T-helper 22 cell (primary cell): ENCODE results near the gene MB.

Experiments used
- DNase-seq: peaks from one replicate; pipeline ENCODE4 v3.0.0-alpha.2; 2020; ENCODE audit warnings: low read depth

The MB gene

DNA sequence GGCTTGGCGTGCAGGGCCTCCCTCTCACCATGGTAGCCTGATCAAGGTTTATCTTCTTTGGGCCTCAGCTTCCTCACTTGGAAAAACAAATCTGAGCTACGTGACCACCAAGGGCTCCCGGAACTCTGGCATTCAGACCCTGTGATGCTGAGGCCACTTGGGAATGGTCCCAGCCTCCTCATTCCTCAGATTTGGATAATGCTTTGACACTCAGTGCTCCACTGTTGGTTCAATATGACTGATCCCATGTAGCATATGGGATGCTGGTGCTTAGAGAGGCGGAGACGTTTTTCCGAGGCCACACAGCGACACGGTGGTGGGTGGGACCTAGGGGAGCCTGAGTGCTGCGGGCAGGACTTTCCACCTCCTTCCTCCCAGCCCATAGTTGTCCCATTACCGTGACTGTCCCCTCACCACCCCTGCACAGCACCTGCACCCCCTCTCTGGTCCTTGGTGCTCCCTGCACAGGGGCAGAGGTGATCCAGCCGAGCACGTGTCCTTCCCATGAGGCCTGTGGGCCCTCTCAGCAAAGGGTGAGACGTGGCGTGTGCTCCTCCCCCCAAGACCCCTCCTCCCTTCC, 23.1 kb downstream of the MB start:
- DNase-seq: no peak

DNA sequence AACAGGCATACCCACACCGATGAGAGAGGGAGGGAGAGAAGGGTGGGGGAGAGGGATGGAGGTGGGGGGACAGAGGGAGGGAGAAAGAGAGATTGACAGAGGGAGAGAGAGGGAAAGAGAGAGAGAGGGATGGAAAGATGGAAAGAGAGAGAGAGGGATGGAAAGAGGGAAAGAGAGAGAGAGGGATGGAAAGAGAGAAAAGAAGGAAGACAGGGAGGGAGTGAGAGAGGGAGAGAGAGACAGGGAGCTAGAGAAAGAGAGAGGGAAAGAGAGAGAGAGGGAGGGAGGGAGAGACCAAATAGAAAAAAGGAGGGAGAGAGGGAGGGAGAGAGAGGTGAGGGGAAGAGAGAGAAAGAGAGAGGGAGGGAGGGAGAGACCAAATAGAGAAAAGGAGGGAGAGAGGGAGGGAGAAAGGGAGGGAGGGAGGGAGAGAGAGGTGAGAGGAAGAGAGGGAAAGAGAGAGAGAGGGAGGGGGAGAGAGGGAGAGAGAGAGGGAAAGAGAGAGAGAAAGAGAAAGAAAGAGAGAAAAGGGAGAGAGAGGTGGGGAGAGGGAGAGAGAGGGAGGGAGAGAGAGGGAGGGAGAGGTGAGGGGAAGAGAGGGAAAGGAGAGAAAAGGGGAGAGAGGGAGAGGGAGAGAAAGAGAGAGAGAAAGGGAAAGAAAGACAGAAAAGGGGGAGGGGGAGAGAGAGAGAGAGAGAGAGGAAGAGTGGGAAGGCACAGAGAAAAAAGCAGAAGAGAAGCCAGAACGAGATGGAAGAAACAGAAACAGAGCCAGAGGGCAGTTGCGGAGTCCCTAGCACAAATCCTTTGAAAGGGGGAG, 23.8 kb downstream of the MB start:
- no peak for DNase-seq

DNA sequence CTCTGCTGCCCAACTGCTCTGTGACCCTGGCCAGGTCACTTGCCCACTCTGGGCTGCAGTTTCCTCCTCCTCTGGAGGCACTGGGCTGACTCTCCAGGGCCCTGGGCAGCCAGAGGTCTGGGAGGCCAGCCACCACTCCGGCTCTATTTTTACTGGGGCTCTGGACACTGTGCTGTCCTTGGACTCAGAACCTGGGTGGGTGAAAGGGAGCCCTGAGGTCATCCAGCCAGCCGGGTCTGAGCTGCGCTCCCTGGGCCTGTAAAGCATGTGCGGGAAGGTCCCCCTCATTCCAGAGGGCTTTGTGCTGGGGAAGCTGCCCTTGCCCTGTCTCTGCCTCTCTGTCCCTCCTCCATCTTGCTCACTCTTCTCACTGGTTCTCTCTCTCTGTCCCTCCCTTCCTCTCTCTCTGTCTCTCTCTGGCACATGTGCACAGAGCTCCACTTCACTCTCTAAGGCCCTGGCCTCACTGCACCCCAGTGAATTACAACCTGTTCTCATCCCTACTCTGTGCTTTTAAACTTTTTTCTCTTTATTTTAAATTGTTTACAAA, 24.6 kb downstream of the MB start:
- no peak for DNase-seq

DNA sequence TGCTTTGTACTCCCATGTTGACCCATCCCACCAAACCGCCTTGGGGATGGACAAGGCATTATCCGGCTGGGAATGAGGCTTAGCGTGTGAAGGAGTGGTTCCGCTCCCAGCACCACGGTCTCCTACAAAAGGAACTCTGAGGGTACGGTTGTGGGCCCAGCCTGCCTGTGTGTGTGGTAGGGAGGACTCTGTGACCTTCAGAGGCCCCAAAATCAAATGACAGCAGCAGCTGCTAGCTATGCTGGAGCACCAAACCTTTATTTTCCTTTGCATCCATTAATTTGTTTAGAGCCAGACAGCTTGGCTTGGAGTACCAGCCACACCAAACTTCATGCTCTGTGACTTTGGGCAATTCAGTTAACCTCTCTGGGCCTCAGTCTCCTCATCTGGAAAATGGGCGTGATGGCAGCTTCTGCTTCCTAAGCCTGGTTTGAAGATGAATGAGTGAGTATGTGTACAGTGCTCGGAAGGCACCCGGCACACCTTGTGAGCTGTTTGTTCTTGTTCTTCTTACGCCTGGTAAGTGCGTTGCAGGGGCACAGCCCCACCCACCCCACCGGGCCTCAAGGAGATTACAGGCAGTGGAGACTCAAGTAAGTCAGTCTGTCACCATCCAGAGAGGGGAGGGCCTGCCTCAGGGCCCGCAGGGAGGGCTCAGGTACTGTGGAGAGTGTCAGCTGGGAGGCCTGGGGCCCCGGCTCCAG, 25.3 kb downstream of the MB start:
- no peak for DNase-seq

DNA sequence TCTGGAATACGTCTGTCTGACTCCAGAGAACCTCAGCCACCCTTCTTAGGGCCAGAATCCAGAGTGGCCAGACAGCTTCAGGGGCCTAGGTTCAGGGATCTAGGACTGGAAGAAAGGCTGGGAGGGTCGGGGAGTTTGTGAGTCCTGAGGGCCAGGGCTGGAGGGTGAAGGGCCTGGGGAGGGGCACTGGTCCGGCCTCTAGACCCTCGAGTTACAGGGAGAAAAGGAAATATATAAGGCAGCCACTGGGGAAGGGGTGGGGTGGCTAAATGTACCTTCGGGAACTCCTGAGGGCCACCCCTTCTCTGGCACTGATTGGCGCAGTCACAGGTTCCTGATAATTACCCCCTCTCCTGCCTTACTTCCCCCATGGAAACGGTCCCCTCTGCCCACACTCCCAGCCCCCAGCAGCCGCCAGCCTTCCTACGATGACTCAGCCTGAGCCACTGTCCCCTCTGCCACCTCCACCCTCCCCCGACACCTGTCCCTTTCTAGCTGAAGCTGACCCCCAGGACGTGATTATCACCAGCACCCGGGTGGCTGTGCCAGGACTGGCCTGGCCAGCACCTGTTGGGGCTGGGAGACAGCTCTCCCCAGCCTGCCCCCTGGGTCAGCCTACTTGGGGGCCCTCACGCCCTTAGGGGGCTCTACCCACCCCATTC, 26.4 kb downstream of the MB start:
- no peak for DNase-seq

DNA sequence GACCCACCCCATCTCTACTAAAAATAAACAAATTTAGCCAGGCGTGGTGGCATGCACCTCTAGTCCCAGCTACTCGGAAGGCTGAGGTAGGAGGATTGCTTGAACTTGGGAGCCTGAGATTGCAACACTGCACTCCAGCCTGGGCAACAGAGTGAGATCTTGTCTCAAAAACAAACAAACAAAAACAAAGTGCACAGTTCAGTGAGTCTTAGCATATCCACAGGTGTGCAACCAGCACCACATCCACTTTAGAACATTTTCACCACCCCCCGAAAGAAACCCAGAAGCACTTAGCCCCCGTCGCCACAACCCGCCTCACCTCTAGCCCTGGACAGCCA, 27.4 kb downstream of the MB start:
- DNase-seq: no peak

DNA sequence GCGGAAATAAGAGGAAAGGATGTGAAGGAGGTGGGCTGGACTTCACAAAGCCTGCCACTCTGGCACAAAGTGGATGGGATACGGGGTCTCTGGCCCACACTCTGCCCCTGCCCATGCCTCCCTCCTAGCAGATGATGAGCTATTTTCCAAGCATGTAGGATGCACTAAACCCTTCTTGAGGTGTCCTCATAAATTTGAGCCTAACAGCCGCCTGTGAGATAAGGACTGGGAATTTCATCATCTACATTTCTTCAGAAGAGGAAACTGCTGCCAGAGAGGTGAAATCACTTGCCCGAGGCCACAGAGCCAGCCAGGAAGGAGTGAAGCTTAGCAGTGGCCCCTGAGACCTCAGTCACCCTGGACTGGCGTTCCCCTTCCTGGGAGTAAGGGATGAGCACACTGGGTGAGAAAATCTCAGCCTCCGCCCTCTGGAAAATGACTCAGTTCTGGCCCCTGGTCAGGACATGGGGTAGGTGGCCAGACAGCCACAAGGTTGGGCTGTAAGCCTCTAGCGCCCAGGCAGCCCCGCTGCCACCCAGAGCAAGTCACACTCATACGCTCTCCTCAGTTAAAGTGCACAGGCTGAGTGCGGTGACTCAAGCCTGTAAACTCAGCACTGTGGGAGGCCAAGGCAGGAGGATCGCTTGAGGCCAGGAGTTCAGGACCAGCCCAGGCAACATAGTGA, 27.9 kb downstream of the MB start:
- no peak for DNase-seq

DNA sequence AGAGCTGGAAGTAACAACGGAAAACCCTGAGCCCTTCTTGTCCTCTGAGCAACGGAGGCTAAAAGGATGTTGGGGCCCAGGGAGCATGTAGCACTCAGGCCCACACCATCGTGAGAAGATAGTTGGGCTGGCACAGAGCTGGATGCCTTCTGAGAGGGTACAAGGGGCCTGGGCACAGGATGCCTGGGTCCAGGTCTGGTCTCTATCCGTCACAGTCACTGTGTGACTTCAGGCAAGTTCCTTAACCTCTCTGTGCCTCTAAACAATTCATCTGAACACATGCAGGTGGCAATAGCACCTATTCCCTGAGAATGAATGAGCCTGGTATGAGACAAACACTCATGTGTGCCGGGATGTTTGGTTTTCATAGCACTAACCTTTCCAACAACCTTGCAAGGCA, 29.2 kb downstream of the MB start:
- DNase-seq: no peak

DNA sequence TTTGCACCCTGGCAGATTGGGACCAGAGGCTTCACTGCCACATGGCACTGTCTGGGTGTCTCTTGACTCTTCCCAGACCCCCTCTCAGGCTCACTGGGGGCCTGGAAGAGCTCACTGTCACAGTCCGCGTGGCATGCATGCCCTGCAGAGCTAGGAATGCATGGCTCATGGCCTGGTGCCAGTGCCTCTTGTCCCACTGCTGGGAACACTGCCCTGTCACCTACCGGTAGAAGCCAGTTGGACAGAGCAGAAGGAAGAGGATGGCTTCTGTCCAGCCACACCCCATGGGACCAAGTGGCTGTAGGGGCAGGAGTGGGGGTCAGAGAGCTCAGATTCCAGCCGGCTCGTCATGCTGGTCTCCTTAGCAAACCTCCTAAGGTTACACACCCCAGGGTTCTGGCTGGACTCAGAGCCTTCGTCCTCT, 29.7 kb downstream of the MB start:
- DNase-seq: no peak

DNA sequence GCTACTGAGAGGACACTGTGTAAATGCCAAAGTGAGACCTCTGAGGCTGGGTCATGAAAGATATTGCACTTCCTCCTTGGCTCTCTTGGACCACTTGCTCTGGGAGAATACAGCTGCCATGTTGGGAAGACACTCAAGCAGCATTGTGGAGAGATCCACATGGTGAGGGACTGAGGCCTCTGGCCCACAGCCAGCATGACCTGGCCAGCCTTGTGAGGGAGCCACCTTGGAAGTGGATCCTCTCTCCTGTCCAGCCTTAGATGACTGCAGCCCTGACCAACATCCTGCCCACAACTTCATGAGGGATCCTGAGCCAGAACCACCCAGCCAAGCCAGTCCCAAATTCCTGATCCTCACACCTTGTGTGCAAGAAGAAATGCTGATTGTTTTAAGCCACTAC, 30.4 kb downstream of the MB start:
- DNase-seq: no peak

DNA sequence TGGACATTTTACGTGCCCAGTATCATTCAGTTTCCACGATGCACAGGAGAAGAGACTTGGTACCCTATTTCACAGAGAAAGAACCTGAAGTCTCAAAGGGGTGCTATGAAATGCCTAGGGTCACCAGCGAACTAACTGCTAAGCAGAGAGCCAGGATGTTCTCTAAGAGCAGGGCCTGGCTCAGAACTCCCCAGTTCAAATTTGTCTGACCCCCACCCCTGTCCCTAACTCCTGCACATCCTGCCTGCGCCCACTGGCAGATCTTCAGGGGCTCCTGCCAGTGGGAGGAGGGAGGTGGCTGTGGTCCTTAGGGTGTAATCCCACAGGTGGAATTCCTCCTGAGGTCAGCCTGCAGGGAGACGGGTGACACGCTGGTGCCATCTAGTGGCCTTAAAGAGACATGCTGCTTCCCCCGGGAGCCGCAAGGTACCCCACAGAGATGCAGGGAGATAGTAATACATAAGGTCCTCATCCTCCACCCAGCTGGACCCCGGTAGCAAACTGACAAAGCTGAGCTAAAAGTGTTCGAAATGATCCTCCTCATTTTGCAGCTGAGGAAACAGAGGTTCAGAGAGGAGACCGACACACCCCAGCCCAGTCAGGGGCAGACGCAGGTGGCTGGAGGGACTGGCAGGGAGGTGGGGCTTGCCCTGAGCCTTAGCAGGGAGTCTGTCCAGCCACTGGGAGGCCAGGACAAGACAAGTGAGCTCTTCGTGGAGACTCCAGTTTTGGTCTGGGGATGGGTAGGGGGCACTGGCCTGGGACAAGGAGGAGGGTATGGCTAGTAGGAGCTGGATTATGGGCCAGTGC, 34.1 kb downstream of the MB start:
- peak; percentile 15 for DNase-seq

DNA sequence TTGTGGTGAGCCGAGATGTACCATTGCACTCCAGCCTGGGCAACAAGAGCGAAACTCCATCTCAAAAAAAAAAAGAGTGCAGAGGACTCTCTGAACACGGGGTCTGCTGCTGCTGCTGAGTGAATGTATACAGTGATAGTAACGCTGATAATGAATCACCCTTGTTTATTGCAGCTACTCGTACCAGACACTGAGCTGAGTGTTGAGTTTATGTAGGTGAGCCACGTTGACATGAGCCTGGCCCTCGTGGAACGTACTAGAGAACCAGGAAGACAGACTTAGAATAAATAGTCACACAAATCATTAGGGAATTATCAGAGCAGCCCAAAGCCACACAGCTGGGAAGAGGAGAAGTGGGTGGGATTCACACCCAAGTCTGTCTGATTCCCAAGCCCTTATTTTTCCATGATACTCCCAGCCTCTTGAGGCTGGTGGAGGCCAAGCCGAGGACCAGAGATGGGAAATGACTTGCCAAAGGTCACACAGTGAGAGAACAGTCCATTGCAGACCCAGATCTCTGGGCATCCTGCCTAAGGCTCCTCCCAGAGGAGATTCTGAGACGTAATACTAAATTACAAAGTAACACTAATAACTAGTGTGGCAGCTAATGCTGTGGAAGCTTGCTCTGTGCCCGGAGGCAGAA, 34.8 kb downstream of the MB start:
- no peak for DNase-seq

DNA sequence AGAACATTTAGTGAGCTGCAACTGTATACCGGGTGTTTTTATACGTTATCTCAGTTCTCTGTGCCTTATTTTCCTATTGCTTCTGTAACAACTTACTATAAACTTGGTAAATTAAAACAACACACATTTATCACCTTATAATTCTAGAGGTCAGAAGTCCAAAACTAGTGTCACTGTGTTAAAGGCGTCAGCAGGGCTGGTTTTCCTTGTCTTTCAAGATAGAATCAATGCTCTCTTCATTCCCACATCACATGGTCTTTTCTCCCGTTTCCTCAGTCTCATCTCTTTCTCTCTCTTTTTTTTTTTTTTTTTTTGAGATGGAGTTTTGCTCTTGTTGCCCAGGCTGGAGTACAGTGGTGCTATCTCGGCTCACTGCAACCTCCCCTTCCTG, 36.1 kb downstream of the MB start:
- no peak for DNase-seq

DNA sequence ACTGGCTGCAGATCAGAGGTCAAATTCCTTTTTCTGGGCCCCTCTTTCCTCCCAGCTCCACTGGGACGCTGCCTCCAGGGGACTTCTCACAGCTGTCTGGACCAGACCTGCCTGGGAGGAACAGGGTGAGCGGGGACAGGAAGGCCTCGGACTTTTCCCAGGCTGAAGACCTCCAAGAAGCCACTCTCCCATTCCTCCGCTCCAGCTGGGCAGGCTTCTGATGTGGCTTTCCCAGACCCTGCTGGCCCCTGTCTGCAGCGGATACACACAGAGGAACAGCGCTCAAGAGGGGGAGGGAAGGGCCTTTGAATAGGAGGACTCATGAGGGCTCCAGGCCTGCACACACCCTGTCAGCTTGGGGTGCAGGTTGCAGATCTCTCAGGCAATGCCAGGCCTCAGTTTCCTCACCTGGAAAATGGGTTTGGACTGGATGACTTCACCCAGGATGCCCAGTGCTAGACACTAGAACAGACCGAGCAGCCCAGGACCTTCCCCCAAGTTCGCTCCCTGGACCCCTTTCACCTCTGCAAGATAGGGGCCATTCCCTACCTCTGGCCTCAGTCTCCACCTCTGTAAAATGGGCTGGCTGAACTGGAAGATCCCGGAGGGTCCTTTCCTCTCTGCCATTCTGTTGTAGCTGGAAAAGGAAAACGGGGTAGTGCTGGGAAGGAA, 36.6 kb downstream of the MB start:
- no peak for DNase-seq

DNA sequence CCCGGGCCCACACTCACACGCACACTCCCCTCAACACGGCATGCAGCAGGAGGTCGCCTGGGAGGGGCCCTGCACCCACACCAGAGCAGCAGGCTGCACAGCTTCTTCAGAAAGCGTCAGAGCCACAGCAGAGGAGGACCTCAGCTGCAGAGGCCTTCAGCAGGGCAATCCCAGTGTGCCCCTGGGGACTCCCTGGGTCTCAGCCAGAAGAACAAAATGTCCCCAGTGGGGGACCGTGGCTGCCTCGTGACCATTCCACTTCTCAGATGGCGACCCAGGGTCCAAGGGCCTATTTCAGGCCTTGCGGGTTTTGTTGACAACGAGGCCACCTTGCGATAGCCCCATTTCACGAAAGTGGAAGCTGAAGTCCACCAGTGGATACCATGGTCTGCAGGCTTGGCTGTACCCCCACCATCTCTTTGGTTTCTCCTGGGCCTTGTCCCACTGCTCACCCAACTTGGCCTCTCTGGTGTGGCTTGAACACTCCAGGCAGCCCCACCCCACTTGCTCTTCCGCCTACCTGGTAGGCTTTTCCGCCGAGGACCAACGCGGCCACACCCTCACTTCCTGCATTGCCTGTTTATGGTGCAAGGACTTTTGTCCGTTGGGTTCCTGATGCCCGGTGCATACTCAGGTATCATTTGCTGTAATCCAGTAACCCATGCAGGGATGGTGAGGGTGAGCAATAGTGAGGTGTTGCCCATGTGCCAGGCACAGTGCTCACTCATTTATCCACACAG, 38.1 kb downstream of the MB start:
- no peak for DNase-seq

DNA sequence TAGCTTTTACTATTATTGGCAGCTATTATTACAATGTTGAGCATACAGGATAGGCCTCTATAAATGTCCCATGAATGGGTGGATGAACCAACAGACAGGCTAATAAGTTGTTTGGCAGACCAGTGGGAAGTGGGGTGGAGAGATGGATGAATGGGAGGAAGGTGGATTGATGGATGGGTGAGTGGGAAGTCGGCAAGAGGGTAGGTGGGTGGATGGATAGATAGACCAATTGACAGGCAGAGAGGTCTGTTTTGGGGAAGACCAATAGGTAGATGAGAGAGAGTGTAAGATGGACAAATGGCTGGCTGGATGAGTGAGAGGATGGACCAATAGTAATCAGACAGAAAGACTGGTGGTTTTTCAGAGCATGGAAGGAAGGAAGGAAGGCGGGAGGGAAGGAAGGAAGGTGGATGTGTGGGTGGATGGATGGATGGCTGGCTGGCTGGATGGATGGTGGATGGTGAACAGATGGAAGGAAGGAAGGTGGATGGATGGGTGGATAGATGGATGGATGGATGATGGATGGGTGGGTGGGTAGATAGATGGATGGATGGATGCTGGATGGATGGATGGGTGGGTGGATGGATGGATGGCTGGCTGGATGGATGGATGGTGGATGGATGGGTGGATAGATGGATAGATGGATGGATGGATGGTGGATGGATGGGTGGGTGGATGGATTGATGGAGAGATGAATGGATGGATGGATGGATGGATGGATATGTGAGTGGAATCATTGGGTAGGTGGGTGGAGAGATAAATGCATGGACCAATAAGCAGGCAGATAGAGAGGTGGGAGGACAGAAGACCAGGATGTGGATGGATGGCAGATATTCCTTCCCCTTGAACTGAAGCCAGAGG, 39.1 kb downstream of the MB start:
- no peak for DNase-seq

DNA sequence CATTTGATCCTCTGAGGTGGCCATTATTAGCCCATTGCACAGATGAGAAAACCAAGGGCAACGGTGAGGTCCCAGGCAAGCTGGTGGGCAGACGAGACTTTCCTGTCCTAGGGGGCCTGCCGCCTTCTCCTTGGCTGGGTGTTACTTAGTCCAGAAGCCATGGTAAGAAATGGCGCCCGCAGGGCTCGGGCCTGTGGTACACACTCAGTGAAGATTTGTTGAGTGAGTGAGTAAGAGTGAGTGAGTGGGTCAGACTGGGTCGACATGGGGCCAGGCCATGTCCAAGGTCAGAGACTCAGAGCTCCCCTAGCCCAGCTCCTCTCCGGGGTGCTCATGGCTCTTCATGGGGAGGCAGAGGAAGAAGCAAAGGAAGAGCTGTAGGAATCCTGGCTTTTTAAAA, 40.5 kb downstream of the MB start:
- DNase-seq: no peak

DNA sequence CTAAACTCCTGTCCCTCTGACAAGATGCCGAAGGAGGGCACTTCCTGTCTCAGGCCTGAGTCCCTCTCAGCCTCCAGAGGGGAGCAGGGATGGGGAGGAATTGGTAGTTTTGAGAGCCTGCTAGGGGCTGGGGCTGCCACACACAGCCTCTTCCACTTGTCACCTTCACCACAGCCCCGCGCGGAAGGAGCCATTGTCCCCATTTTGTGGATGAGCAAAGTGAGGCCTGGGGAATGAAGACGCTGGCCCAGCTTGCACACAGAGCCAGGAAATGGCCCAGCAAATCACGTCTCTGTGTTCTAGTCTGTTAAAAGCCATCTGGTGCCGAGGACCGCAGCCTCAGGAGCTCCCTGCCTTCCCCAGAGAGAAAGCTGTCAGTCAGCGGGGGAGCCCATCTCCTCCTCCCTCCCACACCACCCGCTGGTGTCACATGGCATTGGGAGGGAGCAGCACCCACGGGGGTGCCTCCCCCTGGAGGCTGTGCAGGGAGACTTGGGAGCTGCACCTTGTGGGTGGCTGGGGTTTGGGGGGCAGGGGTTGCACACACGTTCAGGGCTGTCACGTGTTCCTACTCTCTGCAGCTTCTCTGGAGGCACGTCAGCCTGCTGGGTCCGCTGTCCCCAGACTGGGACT, 41.9 kb downstream of the MB start:
- no peak for DNase-seq
